Activated gamma-delta T cell treated with anti-CD3 and anti-CD28 coated beads, Interleukin-2, amount 50 U/mL, for 16 hours (primary cell): ENCODE data around the gene NLRP1.

Experiments used
- DNase-seq: peaks from one replicate; pipeline ENCODE4 v3.0.0-alpha.2; 2020; ENCODE audit warnings: low read depth

NLRP1 gene

GRCh38 chr17:5557485-5557884 is 26.8 kb downstream of the NLRP1 start:
- DNase-seq: no peak

- no peak for DNase-seq
Observed at GRCh38 chr17:5555254-5555653, 29.1 kb downstream of the NLRP1 start.

DNA sequence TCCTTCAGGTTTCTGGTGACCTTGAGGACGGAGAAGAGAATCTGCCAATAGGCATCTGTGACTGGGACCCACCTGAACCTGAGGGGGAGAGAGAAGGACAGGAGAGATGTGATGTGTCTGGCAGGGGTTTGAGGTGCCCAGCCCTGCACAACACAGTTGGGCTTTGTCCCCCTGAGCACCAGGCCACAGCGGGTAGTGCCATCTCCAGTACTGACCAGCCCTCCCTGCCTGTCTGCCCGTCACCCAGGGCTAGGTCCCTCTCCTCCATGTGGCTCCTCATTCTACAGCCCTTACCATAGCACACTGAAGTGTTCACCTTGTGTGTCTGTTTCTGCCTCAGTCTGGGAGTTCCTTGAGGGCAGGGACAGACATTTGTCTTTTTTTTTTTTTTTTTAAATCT is 30.8 kb downstream of the NLRP1 start:
- DNase-seq: no peak

DNA sequence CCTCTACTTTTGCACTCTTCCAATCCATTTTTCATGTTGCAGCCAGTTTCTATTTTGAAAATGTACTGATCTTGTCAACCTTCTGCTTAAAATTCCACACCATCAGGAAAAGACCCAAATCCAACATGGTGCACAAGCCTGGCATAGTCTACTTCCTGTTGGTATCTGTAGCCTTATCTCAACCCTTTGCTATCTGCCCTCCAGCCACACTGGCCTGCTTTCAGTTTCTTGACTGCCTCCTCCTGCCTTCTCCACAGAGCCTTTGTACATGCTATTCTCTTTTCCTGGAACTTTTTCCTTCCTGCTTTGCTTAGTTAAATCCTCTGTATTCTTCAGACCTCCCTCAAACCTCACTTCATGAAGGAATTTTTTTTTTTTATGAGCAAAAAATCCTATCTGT is 31.5 kb downstream of the NLRP1 start:
- no peak for DNase-seq

DNA sequence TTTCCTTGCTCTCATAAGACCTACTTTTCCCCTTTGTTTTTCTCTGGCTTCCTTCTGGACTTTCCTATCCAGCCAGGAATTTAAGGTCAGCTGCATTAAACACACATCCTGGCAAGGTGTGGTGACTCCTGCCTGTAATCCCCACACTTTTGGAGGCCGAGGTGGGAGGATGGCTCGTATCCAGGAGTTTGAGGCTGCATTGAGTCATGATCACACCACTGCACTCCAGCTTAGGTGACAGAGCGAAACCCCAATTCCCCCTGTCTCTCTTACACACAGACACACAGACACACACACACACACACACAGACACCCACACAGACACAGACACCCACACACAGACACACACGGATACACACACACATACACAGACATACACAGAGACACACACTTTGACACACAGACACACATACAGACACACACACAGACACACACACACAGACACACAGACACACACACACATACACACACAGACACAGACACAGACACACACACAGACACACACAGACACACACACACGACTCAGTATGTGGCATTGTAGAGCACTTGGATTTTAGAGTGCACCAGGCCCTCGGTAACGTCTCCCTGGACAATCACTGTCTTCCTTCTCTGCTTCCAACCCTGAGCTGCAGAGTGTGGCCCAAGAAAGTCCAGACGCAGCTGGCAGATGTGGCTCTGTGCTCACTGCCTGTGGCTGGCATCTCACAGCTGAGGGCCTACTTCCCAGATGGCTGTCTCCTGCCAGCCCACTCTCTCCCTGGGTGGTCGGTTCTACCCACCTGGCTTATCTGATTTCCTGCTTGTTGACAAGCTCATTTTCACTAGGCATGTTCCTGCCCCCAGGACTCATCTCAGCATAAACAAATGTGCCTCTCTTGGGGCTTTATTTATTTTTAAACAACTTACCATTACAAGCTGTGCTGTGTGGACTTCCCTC is 39.0 kb downstream of the NLRP1 start:
- DNase-seq: no peak

GRCh38 chr17:5544115-5544514 is 40.2 kb downstream of the NLRP1 start:
- no peak for DNase-seq

DNA sequence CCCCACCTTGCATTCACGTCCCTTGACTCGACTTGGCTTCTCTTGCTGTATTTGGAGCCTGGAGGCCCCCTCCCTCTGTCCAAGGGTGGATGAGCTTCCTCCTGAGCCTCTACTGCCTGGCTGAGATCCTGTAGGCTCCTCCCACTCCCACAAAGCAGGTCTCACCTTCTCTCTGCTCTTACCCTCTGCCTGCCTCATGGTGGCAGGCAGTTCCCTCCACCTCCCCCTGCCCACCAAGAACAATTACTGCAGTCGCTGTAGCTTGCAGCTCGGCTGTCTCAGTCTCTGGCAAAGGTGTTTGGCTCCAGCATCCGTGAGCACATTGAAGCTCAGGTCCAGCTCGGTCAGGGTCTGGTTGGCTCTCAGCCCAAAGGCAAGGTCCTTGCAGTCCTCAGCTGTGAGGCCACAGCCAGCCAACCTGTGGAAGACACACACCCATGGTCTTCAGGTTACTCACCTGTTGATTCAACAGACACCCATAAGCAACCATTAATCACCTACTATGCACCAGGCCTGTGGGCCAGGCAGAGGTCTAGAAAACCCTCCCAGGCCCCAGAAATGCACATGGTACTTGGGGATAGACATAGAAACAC is 42.6 kb downstream of the NLRP1 start:
- no peak for DNase-seq

GRCh38 chr17:5540321-5540720 is 44.0 kb downstream of the NLRP1 start:
- DNase-seq: no peak

DNA sequence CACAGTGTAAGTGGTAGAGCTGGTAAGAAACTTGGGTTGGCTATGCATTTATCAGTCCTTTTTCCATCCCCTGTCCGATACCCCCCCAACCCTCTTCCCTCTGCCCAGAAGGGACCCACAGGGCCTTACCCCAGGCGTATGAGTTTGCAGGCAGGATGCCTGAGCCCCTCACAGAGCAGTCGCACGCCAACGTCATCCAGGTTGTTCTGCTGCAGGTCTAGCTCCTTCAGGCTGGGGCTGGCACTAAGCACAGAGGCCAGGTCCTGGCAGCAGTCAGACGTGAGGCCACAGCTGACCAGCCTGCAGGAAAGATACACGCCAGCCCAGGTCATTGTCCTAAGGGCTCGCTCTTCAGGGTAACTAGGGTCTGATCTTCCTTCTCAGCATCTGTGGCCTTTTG is 45.0 kb downstream of the NLRP1 start:
- DNase-seq: no peak

GRCh38 chr17:5536866-5537650 is 47.3 kb downstream of the NLRP1 start:
- DNase-seq: no peak

GRCh38 chr17:5535436-5535835 is 48.9 kb downstream of the NLRP1 start:
- no peak for DNase-seq

DNA sequence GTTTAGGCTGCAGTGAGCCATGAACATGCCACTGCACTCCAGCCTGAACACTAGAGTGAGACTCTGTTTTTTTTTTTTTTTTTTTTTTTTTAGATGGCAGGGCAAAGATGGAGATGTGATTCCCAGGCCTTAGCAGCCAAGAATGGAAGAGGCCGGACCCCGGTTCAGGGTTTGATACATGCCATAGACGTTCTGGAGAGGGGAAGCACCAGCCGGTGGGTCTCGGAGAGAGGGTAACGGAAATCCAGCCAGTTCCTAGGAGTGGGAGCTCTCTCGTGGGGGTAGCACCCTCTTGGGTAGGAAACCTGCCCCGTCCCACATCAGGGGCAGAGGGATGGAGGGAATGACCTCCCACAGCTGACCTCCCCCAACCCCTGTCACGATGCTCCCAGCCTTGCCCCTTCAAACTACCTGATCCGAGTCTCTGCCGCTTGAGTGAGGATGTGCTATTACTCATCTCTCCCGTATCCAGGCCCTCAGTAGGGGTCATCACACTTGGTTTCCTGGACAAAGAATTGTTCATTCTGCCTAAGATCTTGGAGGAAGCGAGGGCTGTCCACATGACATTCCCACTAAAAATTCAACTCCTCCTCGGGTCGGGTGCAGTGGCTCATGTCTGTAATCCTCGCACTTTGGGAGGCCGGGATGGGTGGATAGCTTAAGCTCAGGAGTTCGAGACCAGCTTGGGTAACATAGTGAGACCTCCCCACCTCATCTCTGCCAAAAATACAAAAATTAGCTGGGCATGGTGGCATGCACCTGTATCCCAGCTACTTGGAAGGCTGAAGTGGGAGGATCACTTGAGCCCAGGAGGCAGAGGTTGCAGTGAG is 50.6 kb downstream of the NLRP1 start:
- no peak for DNase-seq

GRCh38 chr17:5532581-5532980 is 51.7 kb downstream of the NLRP1 start:
- no peak for DNase-seq

- no peak for DNase-seq
Observed at GRCh38 chr17:5531085-5531418, 53.3 kb downstream of the NLRP1 start.

DNA sequence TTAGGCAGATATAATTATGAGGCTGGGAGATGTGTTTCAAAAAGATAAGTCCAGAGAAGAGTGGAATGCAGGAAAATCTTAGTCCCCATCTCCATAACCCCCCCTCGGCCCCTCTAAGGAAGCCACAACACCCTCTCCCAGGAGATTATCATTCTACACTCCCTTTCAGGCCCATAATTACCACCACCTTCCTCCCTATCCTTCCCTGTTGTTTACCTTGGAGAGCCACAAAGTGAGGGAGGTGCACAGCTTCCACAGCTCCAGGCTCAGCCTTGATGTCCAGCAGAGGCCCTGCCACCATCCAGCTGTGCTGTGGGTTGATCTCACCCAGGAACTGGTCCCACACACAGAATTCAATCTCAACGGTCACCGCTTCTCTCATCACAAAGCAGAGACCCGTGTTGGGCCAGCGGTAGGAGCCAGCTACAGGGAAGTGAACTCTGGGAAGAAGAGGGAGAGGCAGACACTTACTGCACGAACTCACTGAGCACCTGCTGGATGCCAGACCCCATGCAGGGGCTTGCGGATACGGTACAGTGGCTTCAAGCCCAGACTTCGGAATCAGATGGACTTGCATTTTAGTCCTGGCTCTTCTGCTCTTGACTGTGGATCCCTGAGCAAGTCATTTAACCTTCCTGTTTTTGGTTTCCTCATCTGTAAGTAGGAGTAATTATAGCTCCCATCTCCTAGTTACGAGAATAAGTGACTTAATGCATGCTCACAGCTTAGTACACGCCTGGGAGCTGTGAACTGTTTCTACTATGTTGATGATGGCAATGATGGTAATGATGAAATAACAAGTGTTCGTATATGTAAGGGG is 53.8 kb downstream of the NLRP1 start:
- no peak for DNase-seq

DNA sequence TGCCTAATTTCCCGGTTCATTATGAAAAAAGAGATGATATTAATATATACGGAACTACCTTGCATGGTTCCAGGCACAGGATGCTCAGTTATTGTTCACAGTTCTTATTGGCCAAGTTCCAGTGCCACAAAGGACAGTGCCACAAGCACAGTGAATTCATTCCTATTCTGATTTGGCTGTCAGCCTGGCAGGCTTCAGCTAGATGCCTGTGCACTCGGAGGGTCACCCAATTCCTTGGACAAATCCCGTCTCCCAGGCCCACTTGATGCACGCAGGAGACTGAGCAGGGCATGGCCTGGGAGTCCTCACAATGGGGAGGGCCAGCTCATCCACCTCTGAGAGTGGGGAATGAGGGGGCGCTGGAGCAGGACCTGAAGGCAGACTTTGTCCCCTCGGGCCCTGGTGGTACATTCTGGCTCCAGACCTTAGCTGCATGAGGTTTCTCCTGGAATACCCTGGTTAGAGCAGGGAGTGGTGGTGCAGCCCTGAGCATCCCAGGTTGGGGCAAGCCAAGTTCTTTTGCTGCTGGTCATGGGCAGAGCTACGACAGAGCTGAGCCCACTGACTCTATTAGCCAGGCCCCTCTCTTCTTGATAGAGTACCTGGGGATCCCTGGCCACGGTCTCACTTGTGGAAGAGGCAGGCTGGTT is 56.6 kb downstream of the NLRP1 start:
- no peak for DNase-seq

GRCh38 chr17:5526821-5527598 is 57.3 kb downstream of the NLRP1 start:
- DNase-seq: peak; percentile 9

- DNase-seq: no peak
Observed at GRCh38 chr17:5523249-5523648, 61.1 kb downstream of the NLRP1 start.

GRCh38 chr17:5522476-5522875 is 61.8 kb downstream of the NLRP1 start:
- no peak for DNase-seq
